Tibial nerve (tissue), 4 donors: ENCODE measurements around the gene FNTB.
"Not testable (repeated sequence)": the region's sequence is repeated elsewhere in the genome, so short reads cannot be mapped to it uniquely, and the experiment has no call there.

Experiments used
- EP300 ChIP-seq, 2 donors: sonication (generic); formaldehyde crosslinking; IDR thresholded peaks; one replicate each; pipeline ENCODE4 v1.6.1; 2017; ENCODE audit warnings: antibody characterized with exemption in 2 of 2, mild to moderate bottlenecking in 1 of 2
- POLR2A ChIP-seq, 2 donors: fragments of 450-650 bp; IDR thresholded peaks; one replicate each; pipeline ENCODE4 v1.6.1; 2017; ENCODE audit warnings: antibody characterized with exemption in 2 of 2, mild to moderate bottlenecking in 2 of 2, moderate library complexity in 2 of 2
- TF ChIP-seq, protein P1 (sequence below), 5 experiments: fragments of 200-600 bp in 3 of 5; fragments of 450-650 bp in 2 of 5; sonication (generic) in 3 of 5; IDR thresholded peaks; one replicate each; pipeline ENCODE4 v1.5.1; 2016 to 2019; ENCODE audit warnings: antibody characterized with exemption in 5 of 5, mild to moderate bottlenecking in 3 of 5, moderate library complexity in 2 of 5

DNA sequence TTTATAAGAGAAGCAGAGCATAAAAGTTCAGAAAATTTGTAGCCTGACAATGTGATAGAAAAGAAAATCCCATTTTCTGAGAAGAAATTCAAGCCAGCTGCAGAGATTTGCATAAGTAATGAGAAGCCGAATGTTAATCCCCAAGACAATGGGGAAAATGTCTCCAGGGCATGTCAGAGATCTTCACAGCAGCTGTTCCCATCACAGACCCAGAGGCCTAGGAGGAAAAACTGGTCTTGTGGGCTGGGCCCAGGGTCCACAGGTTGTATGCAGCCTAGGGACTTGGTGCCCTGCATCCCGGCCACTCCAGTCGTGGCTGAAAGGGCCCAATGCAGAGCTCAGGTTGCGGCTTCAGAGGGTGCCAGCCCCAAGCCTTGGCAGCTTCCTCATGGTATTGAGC lies 100.0 kb downstream of the FNTB start:
- TF ChIP-seq, protein P1, sequence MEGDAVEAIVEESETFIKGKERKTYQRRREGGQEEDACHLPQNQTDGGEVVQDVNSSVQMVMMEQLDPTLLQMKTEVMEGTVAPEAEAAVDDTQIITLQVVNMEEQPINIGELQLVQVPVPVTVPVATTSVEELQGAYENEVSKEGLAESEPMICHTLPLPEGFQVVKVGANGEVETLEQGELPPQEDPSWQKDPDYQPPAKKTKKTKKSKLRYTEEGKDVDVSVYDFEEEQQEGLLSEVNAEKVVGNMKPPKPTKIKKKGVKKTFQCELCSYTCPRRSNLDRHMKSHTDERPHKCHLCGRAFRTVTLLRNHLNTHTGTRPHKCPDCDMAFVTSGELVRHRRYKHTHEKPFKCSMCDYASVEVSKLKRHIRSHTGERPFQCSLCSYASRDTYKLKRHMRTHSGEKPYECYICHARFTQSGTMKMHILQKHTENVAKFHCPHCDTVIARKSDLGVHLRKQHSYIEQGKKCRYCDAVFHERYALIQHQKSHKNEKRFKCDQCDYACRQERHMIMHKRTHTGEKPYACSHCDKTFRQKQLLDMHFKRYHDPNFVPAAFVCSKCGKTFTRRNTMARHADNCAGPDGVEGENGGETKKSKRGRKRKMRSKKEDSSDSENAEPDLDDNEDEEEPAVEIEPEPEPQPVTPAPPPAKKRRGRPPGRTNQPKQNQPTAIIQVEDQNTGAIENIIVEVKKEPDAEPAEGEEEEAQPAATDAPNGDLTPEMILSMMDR (IDR thresholded peaks at IDR 0.05): not testable (repeated sequence)
- not testable (repeated sequence) for TF ChIP-seq POLR2A, EP300 (IDR thresholded peaks at IDR 0.05)
